Fibroblast of lung (primary cell): ENCODE results near the gene HDAC4. TPM values are rescaled to one million over a fixed set of nuclear protein-coding genes. Genes with fewer than 3 reads are reported as not detected.

Source experiments
- DNase-seq, 2 donors: peaks; one replicate each; pipeline versions ENCODE4 v3.0.0 to v3.0.0-alpha.2; 2010; ENCODE audit warnings: low read depth in 2 of 2
- H2AFZ ChIP-seq: 2 replicates; pipeline ENCODE4 v1.5.1; 2012; ENCODE audit warnings: low read length, control low read depth, inconsistent platforms
- H3K27ac ChIP-seq: 2 replicates; pipeline ENCODE4 v1.5.1; 2011; ENCODE audit warnings: low read length, control low read depth; ENCODE audit not compliant: insufficient read depth
- H3K27me3 ChIP-seq: 2 replicates; pipeline ENCODE4 v1.5.1; 2011; ENCODE audit warnings: mild to moderate bottlenecking, low read length; ENCODE audit not compliant: control insufficient read depth, insufficient read depth
- H3K36me3 ChIP-seq: 2 replicates; pipeline ENCODE4 v1.5.1; 2011; ENCODE audit warnings: low read length; ENCODE audit not compliant: control insufficient read depth, insufficient read depth
- H3K4me1 ChIP-seq: 2 replicates; pipeline ENCODE4 v1.5.1; 2011; ENCODE audit warnings: low read length; ENCODE audit not compliant: control insufficient read depth, insufficient read depth; ENCODE audit errors: extremely low read depth
- H3K4me2 ChIP-seq: 2 replicates; pipeline ENCODE4 v1.5.1; 2011; ENCODE audit warnings: low read length, control low read depth; ENCODE audit not compliant: insufficient read depth; ENCODE audit errors: extremely low read depth
- H3K4me3 ChIP-seq, 4 experiments: fragments of 200-600 bp in 1 of 4; sonication (generic) in 1 of 4; replicated peaks in 1 of 4; 2 replicates each; pipeline ENCODE4 v1.5.1; 2011 to 2016; ENCODE audit warnings: low read length in 4 of 4, low read depth in 3 of 4, mild to moderate bottlenecking in 3 of 4, control low read depth in 2 of 4, inconsistent platforms in 1 of 4, mixed read lengths in 1 of 4; ENCODE audit not compliant: insufficient read depth in 1 of 4; ENCODE audit errors: control extremely low read depth in 1 of 4
- H3K79me2 ChIP-seq: 2 replicates; pipeline ENCODE4 v1.5.1; 2012; ENCODE audit warnings: mild to moderate bottlenecking, low read length, inconsistent platforms; ENCODE audit not compliant: control insufficient read depth, insufficient read depth
- H3K9ac ChIP-seq: 2 replicates; pipeline ENCODE4 v1.5.1; 2011; ENCODE audit warnings: mild to moderate bottlenecking, low read length, control low read depth; ENCODE audit not compliant: insufficient read depth
- H3K9me3 ChIP-seq: 2 replicates; pipeline ENCODE4 v1.5.1; 2012; ENCODE audit warnings: low read depth, low read length; ENCODE audit not compliant: control insufficient read depth, insufficient read depth
- H4K20me1 ChIP-seq: 2 replicates; pipeline ENCODE4 v1.5.1; 2011; ENCODE audit warnings: low read length; ENCODE audit not compliant: control insufficient read depth, insufficient read depth; ENCODE audit errors: extremely low read depth
- CTCF ChIP-seq, 2 donors: IDR thresholded peaks in 1 of 2; conservative IDR thresholded peaks in 1 of 2; 1 replicate in 1 of 2; 2 replicates in 1 of 2; pipeline ENCODE4 v1.5.1; 2011 to 2012; ENCODE audit warnings: low read length in 2 of 2, control low read depth in 1 of 2, inconsistent platforms in 1 of 2, low read depth in 1 of 2, mild to moderate bottlenecking in 1 of 2
- EZH2 ChIP-seq: IDR thresholded peaks from 2 replicates; pipeline ENCODE4 v1.5.1; 2012; ENCODE audit warnings: low read length, control low read depth, mild to moderate bottlenecking; ENCODE audit errors: missing control alignments
- polyA plus RNA-seq, 2 donors: library from polyadenylated mRNA; depleted of rRNA in 1 of 2; stranded (reverse) in 1 of 2; unstranded in 1 of 2; fragments of >200 nt; gene quantifications; 2 replicates each; pipeline ENCODE4 v1.2.1, GENCODE V29; 2011 to 2012; ENCODE audit warnings: missing spikeins in 1 of 2
- total RNA-seq: library from RNA; depleted of rRNA; stranded (reverse); fragments of >200 nt; gene quantifications from 2 replicates; pipeline ENCODE4 v1.2.1, GENCODE V29; 2014

Gene HDAC4
- total and polyA plus RNA-seq, 2 donors (not counting 1 experiment from before 2014, with no cell fraction given): 7.4 to 19.8 TPM

- Histone ChIP-seq H3K4me2 (no peak overlapping the region), H3K9ac (no peak overlapping the region), H3K36me3 (no peaks in the 10 kb centered on the region), H4K20me1 (peaks cover 2% of the 10 kb centered on the region), H2AFZ (no peak overlapping the region), H3K9me3 (no peaks in the 10 kb centered on the region), H3K4me1 (no peaks in the 10 kb centered on the region), H3K4me3 (no peak overlapping the region), H3K27ac (no peak overlapping the region), H3K79me2 (no peaks in the 10 kb centered on the region), H3K27me3 (peaks cover 16% of the 10 kb centered on the region)
- TF ChIP-seq CTCF (conservative IDR thresholded peaks at IDR 0.05 in 1 of 2, IDR thresholded peaks at IDR 0.05 in 1 of 2; ENCODE audit: low read depth in 1 of 2, low read length in 2 of 2) (no peak), EZH2 (no peak)
- DNase-seq: no peak
Measured at GRCh38 chr2:239012936-239013677, 387.7 kb downstream of the HDAC4 start.

DNA sequence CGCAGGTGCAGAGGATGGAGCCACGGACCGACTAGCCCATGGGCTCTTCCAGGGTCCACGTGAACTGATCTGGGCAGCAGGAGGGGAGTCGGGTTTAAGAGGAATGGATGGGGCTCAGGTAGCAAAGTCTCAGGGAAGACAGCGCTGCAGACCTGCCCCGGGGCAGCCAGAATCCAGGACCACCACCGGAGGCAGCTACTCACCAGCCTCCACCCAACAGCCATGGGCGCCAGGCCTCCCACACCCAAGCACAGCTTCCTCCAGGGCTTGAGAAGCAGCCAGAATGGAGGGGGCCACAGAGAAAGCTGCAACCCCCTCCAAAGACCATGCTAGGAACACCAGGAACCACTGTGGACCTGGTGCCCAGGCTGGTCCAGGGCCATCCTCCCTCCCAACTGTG, 388.6 kb downstream of the HDAC4 start:
- Histone ChIP-seq H3K4me3 (no peak overlapping the region), H3K79me2 (no peaks in the 10 kb centered on the region), H4K20me1 (peaks cover 2% of the 10 kb centered on the region), H3K4me2 (no peak overlapping the region), H2AFZ (no peak overlapping the region), H3K4me1 (no peaks in the 10 kb centered on the region), H3K36me3 (no peaks in the 10 kb centered on the region), H3K27ac (no peak overlapping the region), H3K9ac (no peak overlapping the region), H3K9me3 (no peaks in the 10 kb centered on the region), H3K27me3 (peaks cover 23% of the 10 kb centered on the region)
- no peak for TF ChIP-seq EZH2
- TF ChIP-seq CTCF (conservative IDR thresholded peaks at IDR 0.05 in 1 of 2, IDR thresholded peaks at IDR 0.05 in 1 of 2; ENCODE audit: low read depth in 1 of 2, low read length in 2 of 2): no peak
- no peak for DNase-seq

DNA sequence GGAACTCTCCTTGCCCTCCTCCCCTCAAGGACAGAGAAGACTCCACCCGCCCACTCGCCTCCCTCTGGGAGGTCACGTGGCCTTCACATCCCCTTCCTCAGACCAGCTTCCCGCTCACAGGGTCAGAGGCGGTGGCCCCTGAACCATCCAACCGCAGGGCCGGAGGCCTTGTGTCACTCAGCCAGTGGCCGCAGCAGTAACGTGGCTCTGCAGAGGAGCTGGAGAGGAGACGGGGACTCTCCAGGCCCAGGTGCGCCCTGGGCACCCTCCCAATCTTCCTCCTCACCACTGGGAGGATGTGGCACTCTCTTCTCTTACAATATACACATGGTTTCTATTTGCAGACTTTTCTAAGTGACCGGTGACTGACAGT, 391.2 kb downstream of the HDAC4 start:
- Histone ChIP-seq H3K27me3 (peaks cover 17% of the 10 kb centered on the region), H2AFZ (no peak overlapping the region), H3K79me2 (no peaks in the 10 kb centered on the region), H3K4me2 (no peak overlapping the region), H3K4me1 (no peaks in the 10 kb centered on the region), H4K20me1 (peaks cover 2% of the 10 kb centered on the region), H3K9ac (no peak overlapping the region), H3K27ac (no peak overlapping the region), H3K36me3 (no peaks in the 10 kb centered on the region), H3K4me3 (no peak overlapping the region), H3K9me3 (no peaks in the 10 kb centered on the region)
- no peak for DNase-seq
- no peak for TF ChIP-seq CTCF (conservative IDR thresholded peaks at IDR 0.05 in 1 of 2, IDR thresholded peaks at IDR 0.05 in 1 of 2; ENCODE audit: low read depth in 1 of 2, low read length in 2 of 2)
- no peak for TF ChIP-seq EZH2
